ENCODE results near the gene CTIF.

The CTIF gene

GRCh38 chr18:48554610-48555400 is 16.0 kb downstream of the CTIF start:
- no peak for DNase-seq

GRCh38 chr18:48555465-48555995 is 16.7 kb downstream of the CTIF start:
- no peak for DNase-seq

GRCh38 chr18:48557640-48558174 is 18.9 kb downstream of the CTIF start:
- DNase-seq: no peak

GRCh38 chr18:48558248-48558647 is 19.4 kb downstream of the CTIF start:
- DNase-seq: no peak

- no peak for DNase-seq
These were observed 21.7 kb downstream of the CTIF start for GRCh38 chr18:48560491-48560890.

GRCh38 chr18:48562075-48562474 is 23.2 kb downstream of the CTIF start:
- no peak for DNase-seq

- no peak for DNase-seq
These were observed 24.2 kb downstream of the CTIF start for GRCh38 chr18:48563027-48563426.

GRCh38 chr18:48564139-48564538 is 25.3 kb downstream of the CTIF start:
- no peak for DNase-seq

GRCh38 chr18:48565105-48565504 is 26.3 kb downstream of the CTIF start:
- DNase-seq: no peak

- DNase-seq: no peak
These were observed 27.8 kb downstream of the CTIF start for GRCh38 chr18:48566589-48566988.

GRCh38 chr18:48567388-48567787 is 28.6 kb downstream of the CTIF start:
- no peak for DNase-seq

- no peak for DNase-seq
These were observed 30.5 kb downstream of the CTIF start for GRCh38 chr18:48569139-48569914.

GRCh38 chr18:48569915-48570264 is 31.1 kb downstream of the CTIF start:
- DNase-seq: no peak

- no peak for DNase-seq
These were observed 31.5 kb downstream of the CTIF start for GRCh38 chr18:48570313-48570712.

- no peak for DNase-seq
These were observed 33.0 kb downstream of the CTIF start for GRCh38 chr18:48571639-48572384.

GRCh38 chr18:48572402-48573126 is 33.7 kb downstream of the CTIF start:
- DNase-seq: no peak

- DNase-seq: no peak
These were observed 34.9 kb downstream of the CTIF start for GRCh38 chr18:48573632-48574283.

GRCh38 chr18:48574667-48575300 is 36.0 kb downstream of the CTIF start:
- no peak for DNase-seq

- DNase-seq: no peak
These were observed 36.4 kb downstream of the CTIF start for GRCh38 chr18:48575301-48575657.

- DNase-seq: no peak
These were observed 37.0 kb downstream of the CTIF start for GRCh38 chr18:48575658-48576456.

- no peak for DNase-seq
These were observed 37.6 kb downstream of the CTIF start for GRCh38 chr18:48576457-48576771.
